GM21786 (cell line): Measurements from ENCODE around the gene MYL6B.
"Not testable (repeated sequence)": the region's sequence is repeated elsewhere in the genome, so short reads cannot be mapped to it uniquely, and the experiment has no call there.

Source experiments
- ATAC-seq: cut with Tn5 transposase; IDR thresholded peaks from one replicate; pipeline ENCODE4 v1.9.1; 2021; ENCODE audit not compliant: unreplicated experiment

Gene MYL6B

GRCh38 chr12:56152132-56152755, at the start of gene MYL6B:
TSS of gene MYL6B (plus strand) at chr12:56152587. CDS start at chr12:56153919, 1,332 bp downstream.
- ATAC-seq: peak; percentile 89

- ATAC-seq: no peak
Observed at GRCh38 chr12:56102683-56103065, 49.7 kb upstream of the MYL6B start.

DNA sequence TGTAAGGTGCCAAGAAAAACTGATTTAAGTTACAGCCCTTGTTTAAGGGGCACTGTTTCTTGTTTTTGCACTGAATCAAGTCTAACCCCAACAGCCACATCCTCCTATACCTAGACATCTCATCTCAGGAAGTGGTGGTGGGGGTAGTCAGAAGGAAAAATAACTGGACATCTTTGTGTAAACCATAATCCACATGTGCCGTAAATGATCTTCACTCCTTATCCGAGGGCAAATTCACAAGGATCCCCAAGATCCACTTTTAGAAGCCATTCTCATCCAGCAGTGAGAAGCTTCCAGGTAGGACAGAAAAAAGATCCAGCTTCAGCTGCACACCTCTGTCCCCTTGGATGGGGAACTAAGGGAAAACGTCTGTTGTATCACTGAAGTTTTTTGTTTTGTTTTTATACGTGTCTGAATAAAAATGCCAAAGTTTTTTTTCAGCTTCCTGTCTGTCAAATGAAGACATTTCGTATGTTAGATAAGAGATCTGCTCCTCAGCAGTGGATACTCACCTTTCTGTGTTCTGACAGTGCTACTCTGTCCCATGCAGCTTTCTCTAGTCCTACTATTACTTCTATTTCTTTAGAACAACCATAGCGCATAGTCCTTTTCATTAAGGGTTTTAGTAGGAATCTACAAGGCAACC, 49.2 kb upstream of the MYL6B start:
- no peak for ATAC-seq

- no peak for ATAC-seq
Observed at GRCh38 chr12:56103823-56104108, 48.6 kb upstream of the MYL6B start.

DNA sequence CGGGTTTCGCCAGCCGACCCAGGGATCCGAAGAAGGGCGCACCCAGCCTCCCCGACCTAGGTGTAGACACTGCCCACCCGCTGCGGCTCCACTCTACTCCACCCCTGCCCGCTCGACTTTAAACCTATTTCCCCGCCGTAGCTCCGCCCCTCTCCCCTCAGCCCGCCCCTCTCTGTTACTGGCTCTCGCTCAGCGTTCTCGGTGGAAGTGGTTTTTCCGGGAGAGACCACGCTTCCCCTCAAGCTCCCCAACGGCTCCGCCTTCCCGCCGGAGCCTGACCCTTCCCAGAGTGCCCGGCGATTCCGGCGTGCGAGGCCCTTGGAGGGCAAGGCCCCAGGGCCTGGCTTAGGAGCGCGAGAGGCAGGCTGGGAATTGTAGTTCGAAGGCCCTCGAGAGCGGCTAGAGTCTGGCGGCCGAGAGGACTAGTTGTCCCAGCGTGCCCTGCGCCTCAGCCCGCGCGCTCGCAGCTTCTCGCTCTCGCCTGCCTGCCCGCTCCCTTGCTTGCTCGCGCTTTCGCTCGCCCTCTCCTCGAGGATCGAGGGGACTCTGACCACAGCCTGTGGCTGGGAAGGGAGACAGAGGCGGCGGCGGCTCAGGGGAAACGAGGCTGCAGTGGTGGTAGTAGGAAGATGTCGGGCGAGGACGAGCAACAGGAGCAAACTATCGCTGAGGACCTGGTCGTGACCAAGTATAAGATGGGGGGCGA, 48.1 kb upstream of the MYL6B start, which contains the start of gene PA2G4:
TSS of gene PA2G4 (plus strand) at position 451 of the 706 bp plus-strand sequence. CDS start at position 630, 179 bp downstream.
- peak; percentile 91 for ATAC-seq

GRCh38 chr12:56104815-56105608, 47.4 kb upstream of the MYL6B start:
- ATAC-seq: peak; percentile 6

DNA sequence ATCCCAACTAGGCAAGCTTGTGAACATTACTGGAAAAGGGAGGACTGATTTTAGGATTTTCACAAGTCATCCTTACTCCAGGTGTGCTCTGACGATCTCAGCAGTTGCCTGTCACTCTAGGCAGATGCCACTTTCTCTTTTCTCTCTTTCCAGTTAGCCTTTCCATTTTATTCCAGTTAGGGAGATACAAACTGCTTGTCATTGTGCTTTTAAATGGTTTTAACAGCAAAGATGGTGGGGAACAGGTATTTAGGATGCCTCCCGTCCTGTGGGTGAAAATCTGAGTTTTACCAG, 46.8 kb upstream of the MYL6B start:
- no peak for ATAC-seq

GRCh38 chr12:56107242-56107641, 45.1 kb upstream of the MYL6B start:
- no peak for ATAC-seq

DNA sequence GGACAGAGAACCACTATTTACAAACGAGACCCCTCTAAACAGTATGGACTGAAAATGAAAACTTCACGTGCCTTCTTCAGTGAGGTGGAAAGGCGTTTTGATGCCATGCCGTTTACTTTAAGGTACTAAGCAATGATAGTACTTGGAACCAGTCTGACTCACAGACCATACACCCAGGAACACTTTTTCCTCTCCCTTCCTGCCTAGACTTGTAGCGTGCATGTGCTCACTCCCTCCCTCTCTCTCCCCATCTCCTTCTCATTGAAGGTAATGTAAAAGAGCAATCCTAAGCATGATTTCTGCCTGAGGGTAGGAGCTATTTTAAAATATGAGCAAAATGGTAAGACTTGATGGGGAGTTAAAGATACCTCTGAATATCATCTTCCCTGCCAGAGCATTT, 41.8 kb upstream of the MYL6B start:
- no peak for ATAC-seq

DNA sequence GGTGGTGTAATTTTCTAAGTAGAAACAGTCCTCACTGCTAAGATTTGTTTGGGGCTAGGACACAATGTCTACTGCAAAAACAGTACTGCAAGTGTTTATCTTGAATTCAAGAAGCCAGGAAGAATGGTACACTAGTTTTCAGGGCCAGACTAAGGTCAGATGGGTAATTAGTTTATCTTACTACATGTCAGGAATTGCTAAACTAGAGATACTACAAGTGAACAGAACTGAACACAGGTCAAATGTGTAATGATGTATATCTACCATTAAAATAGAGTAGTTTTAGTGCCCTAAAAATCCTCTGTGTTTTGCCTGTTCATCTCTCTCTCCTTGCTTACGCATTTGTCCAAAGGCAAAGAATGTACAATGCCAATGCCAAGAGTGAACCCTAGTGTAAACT, 38.3 kb upstream of the MYL6B start:
- ATAC-seq: no peak

GRCh38 chr12:56115329-56115728, 37.1 kb upstream of the MYL6B start:
- ATAC-seq: no peak

DNA sequence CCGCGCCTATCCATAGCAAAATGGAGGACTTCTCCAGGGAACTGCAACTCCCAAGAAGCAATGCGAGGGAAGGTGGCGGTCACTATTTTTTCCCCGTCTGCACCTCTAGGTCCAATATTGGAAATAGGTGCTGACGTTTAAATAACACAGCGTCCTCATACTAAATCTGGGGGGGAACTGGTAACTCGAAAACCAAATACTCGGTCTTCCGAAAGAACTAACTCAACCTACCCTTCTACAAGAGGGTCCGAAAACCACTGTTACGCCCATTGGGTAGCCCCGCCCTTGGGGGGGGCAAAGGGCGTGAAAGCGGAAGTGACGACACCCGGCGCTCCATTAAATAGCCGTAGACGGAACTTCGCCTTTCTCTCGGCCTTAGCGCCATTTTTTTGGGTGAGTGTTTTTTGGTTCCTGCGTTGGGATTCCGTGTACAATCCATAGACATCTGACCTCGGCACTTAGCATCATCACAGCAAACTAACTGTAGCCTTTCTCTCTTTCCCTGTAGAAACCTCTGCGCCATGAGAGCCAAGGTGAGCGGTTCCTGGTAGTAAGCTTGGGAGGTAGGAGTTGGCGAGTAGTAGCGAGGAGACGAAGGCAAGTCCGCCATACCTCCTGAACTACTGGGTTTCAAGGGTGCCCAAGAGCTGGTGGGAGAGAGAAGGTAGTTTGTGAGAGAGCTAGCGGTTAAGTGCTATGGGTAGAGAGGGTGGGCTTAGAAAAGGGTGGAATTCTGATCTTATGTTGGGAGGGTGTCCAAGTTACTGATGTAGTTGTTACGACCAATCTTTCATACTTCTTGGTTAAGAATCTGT, 35.9 kb upstream of the MYL6B start, which contains the start of gene RPL41:
TSS of gene RPL41 (plus strand) at position 367 of the 815 bp plus-strand sequence.
- ATAC-seq: peak; percentile 43

- not testable (repeated sequence) for ATAC-seq
Observed at GRCh38 chr12:56117082-56117706, 35.2 kb upstream of the MYL6B start.

DNA sequence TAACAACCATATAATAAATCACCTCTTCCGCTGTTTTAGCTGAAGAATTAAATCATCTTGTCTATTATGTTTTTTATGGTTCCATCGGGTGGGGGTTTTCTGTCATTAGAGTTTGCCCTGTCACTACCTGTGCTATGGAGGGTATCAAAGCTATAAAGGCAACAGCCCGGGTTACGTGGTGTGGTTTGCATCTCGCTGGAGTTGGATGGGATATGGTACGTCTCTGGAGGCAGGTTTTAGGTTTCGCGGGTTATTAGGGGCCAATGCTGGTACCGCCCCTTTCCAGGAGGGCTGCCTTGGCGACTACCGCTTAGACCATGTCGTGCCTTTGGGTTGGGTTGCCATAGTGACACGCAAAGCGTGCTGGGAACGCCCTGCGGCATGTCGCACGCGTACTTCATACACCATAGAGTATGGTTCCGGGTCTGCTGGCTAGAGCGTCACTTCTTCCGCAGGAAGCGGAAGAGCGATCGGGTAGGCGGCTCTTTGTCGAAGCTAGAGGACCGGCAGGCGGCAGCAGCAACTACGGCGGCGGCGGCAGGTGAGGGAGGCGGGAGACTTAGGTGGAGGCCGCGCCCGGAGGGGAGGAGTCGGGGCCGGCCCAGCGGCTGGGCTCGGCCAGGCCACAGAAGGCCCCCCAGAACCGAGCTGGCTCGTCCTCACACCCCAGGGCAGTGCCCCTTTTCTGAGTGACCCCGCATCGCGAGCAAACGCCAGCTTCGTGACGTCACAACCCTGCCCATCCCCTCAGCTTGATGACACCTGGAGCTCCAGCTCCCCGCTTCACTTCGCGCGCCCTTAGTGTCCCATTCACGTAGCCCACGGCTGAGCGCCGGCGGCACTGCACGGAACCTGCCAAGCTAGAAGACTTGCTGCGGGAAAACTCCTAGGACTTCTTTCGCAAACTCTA, 34.4 kb upstream of the MYL6B start, which contains the start of gene ZC3H10:
TSS of gene ZC3H10 (plus strand) at position 489 of the 910 bp plus-strand sequence. CDS start 2,297 bp downstream, outside the sequence.
- ATAC-seq: peak; percentile 82

DNA sequence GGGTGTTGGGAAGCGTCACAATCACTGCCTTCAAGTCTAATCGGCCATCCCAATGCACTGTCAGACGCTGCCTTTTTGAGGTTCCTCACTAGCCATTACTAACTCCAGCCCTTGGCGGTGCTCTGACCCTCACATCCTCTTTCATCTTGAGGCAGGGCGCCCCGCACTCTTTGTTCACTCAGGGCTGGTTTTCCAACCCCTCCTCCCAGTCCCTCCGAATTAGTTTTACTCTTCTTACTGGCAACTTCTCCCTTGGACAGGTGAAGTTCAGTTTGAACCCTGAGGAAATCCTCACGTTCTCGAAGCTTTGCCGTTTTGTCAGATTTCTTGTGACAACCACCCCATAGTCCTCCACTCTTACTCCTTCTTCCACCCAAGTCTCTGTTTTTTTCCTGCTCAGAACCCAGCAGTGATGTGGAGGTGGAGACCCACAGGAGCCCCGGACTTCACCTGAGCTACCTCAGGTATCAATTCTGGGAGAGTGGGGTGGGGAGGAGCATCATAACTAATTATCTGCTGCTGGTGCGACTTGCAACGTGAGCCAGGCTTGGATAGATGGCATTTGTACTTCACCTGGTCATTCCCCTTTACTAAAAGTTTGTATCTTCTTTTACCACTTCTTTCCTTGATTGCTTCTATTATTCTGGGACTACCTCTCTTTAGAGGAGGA, 33.6 kb upstream of the MYL6B start:
- ATAC-seq: no peak

GRCh38 chr12:56119361-56119796, 33.0 kb upstream of the MYL6B start:
- no peak for ATAC-seq

GRCh38 chr12:56120158-56120846, 32.1 kb upstream of the MYL6B start:
- ATAC-seq: no peak
